Measurements from ENCODE around the gene NTRK2.

NTRK2 gene

DNA sequence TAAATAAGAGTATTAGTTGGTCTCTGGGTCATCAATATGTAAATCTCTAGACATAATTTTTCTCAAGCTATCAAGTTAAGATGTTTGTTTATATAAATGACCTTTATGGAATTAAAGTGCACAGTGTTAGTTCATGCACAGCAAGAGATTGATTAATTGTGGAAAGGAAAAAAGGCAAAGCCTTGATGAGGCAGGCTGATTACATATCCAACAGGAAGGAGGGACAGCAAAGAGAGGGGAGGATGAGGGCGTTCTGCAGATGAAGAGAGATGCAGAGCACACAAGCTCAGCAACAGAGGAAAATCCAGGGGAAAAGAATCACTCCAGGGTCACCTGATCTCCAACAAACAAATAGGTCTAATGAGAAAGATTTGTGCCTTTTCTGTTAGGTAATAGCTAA is 16.5 kb downstream of the NTRK2 start:
- no peak for DNase-seq

DNA sequence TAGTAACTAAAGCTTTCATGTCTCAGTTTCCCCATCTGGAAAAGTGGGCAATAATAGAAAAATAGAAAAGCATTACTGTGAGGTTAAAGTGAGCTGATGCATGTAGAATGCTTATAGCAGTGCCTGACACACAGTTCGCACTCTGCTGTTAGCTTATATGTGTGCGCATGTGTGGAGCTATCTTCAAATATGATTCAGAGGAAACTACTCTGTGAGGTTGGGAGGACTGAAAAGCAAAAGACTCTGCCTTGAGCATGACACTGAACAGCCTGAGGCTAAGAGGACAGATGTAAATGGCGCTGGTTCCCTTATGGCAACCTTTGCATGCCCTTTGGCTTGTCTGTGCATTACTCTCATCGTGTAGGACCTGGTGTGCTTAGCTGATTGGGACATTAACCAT is 19.4 kb downstream of the NTRK2 start:
- DNase-seq, result no peak

DNA sequence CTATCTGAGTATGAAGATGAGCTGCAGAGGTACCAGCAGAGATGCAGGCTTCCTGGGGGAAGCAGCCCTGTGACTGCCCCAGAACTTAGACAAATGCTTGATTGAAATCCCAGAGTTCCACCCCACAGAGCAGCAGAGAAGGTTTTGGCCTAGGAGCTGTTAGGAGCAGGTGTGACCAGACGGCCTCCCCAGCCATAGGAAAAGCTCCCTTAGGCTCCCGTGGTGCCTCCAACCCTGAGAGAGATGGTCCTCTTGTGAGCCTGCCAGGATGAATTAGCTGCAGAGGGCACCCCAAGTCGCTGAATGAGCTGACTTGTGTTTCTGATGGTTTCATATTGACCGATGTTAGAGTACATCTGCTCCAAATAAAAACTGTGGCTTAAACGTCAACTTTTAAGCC is 22.1 kb downstream of the NTRK2 start:
- DNase-seq, result no peak

DNA sequence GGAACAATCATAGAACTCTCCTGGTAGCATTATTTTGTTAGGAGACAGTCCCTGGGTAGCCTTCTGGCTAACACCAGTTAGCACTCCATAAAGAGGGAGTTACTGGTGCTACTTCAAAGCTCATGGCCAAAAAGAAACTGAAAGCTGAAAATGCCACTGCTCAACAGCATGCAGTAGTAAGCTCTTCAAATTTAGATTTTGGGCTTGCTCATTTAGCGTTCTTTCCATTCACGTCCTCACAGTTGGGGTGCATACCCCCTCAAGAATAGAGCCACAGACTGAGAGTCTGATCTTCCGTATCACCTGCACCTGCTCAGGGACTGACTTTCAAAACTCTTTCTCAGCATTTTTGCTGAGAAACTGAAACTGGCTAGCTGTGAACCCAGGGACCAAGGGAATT is 24.7 kb downstream of the NTRK2 start:
- DNase-seq, result no peak

DNA sequence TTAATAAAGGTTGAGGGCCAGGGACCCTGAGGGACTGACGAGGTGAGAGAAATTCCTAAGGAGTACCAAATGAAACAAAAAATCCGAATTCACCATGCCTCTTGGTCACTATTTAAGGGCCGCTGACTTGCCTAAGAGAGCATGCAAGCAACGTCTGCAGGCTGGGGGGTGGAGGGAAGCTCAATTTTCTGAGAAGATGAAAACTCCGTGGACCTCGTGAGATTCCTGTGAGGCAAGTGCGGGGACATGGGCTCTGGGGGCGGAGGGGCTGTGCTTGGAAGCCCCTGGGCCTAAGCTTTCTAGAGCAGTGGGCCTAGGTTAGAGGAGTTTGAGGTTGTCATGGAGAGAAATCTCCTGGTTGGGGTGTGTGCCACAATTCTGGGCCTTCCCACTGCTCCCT is 27.5 kb downstream of the NTRK2 start:
- DNase-seq, result no peak

DNA sequence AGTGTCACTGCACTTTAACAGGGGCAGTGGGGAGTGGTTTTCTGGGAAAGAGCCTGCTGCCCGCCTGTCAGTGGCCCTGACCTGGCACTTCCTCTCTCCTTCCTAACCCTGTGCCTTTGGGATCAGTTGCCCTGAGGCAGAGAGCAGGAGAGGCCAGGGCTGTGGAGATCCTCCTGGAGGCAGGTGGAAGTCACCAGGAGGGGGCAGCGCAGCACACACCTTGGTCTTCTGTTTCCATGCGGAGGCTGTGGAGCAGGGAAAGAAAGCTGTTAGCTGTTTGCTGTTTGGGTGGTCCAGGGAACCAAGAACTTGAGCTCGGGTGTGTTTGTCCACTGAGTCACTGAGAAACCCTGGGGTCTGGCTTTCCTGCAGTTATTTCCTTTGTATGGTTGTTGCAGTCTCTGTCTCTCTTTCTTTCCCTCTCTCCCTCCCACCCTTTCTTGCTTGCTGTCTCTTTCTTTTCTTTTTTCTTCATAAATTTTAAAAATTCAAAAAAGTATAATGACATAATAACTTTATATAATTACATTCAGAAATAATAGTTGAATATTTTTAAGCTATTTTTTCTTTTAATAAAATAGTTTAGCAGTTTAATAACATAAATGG is 28.1 kb downstream of the NTRK2 start:
- peak; percentile 69 for DNase-seq

DNA sequence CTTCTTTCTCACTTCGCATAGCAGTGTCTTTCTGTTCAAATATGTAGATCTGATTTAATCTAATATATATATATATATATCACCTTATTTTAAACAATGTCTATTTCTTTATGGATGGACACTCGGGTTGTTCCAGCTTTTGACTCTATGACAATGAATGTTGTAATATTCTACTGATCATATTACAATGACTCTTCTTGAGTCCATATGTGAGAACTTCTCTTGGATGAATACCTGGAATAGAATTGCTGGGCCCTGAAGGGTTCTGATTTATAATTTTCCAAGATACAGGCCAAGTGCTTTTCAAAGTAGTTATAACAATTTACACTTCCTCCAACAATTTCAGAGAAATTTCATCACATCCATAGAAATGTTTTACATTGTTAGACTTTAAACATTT is 28.8 kb downstream of the NTRK2 start:
- no peak for DNase-seq

DNA sequence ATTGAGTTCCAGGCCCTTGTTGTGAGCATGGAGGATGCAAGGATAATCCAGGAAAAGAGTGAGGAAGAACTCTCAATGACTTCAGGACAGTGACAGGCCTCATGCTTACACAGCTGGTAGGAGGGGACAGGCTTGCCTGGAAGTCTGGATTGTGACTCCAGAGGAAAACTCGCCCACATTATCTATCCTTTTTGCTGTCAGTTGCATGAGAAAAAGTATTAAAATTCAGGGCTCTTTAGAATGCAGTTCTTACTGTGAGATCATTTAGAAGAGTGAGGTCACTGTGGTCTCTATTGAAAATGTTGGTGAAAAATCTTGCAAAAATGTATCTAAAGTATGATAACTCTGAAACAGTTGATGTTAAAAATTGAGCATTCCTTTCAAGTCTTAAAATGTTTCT is 30.5 kb downstream of the NTRK2 start:
- DNase-seq, result no peak

DNA sequence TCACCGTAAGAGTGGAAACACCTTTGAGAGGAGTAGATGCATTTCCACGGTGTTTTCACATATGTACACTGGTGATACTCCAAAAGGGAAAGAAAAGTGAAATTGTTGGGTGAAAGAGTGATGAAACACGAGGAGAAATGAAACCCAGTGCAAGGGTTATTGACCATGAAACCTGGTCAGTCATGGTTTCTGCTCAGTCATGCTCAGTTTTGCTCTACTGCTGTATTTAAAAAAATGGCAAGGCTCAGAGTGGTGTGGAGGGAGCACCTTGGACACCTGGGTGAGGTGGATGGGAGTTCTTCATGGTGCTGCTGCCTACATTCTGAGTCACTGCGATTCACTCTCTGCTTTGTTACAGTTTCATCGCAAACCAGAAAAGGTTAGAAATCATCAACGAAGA is 32.3 kb downstream of the NTRK2 start:
- no peak for DNase-seq

DNA sequence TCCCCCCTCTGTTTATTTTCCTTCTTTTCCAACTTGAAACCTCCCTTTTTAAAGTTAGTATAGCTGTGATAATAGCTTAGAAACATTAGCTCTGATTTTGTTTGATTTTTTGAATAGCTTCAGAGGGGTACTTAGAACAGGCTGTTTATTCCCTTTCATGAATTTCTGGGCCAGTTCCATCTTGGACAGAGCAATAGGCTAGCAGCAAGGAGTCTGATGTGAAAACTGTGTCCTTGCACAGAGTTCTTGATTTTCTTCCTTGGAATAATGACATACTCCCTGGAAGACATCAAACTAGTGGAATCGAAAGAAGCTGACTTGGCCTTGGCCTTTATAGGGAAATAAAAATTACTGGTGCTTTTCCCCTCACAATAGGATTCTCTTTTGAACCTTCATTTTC is 32.9 kb downstream of the NTRK2 start:
- DNase-seq, result no peak

DNA sequence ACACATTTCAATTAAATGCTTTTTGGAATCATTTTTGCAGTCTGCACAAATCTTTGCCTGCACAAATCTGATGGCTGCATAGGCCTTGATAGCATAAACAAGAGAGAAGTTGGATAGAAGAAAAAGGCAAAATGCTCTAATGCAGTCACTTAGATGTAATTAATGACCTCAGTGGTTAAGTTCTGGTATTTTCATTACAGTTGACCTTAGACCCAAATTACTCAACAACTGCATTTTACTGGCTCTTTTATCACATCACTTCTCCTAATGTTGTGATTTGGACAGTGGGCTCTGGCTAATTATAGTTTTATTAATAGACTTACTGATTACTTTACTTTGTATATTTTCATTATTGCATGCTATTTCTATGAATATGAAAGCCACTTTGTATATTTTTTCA is 34.3 kb downstream of the NTRK2 start:
- no peak for DNase-seq

DNA sequence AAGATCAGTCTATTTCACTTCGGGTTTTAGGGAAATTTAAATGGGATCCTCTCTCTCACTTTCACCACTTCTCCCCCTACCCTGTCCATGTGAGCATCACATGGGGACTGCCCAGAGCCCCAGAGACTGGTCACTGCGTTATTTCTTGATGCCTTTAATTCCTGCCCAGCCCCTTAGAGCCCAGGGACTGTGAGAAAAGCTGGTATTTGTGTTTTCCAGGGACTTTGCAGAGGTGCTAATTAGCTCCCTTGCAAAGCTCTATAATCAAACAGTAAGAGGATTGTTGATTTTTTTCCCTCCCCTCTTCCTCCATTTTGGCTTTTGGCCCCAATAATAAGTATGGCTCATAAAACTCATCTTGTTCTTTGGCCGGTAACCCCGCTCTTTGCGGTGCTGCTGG is 35.6 kb downstream of the NTRK2 start:
- DNase-seq, result no peak

DNA sequence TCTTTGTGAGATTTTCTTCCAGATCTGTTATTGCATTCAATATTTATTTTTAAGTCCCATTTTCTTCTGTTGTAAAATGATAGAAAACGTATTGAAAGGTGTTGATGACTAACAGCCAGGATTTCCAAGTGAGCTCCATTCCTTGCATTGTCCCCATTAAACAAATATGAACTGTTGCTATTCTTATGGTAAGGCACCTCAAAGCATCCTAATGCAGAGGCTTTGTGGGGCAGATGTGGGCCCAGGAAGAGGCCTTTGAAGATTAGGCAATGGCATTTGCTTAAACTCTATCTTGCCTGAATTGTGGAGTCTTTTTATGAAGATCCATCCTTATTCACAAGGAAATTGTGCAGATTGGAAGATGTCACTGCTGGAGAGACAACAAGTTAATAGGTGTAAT is 38.9 kb downstream of the NTRK2 start:
- no peak for DNase-seq

DNA sequence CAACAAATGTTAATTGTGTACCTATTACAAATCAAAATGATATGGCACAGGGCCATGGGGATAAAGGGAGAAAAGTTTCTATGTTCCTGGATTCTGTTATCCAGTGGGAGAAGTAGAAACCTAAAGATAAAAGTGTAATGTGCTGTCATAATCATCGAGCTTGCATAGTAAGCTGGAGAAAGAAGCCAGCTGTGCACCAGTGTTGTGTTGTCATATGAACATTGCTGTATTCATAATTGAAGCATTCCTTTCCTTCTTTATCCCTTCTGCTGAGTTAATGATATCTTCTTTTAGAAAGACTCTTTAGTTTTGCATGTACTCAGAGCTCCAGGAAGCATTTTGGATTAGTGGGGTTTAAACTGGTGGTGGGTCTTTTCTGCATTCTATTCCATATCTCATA is 39.5 kb downstream of the NTRK2 start:
- no peak for DNase-seq

DNA sequence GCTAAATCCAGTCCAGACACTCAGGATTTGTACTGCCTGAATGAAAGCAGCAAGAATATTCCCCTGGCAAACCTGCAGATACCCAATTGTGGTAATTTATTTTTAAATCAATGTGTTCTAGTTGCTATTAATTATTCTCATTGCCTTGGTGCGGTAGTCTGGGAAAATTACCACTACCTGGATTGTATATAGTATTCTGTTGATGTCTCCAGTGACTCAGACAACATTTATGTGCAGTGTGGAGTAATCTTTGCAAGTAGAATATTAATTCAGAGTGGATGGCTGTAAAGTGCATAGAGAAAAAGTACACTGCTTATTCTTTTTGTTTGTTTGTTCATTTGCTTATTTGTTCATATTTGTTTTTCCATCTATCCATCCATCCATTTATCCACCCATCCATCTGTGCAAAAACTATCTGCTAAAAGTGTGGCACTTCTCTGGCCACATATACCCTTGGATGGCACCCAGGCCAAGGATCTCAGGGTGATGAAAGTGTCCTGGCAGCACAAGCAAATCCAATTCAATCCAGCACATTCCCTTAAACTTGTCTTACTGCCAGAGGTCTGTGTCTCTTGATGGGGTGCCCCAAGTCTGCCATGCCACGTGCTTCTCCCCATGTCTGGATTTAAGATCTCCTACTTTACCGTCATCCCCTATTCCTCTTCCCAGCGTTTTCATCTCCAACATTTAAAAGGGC is 41.3 kb downstream of the NTRK2 start:
- DNase-seq, result no peak

DNA sequence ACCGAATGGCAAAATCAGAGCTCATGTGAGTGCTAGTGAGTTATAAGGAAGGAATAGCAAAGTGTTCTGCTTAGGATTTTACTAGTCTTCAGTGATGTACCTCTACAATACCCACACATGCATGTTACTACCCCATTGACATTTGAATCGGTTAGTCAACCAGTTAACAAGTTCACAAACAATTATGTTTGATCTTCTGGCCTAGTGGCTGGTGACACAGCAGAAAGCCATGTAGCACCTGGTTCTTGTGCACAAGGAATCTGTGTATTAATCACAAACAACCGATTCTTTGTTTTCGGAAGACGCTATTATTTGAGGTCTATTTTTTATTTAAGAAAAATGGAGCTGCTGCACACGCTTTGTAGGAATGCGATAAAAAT is 41.9 kb downstream of the NTRK2 start:
- DNase-seq, result no peak

DNA sequence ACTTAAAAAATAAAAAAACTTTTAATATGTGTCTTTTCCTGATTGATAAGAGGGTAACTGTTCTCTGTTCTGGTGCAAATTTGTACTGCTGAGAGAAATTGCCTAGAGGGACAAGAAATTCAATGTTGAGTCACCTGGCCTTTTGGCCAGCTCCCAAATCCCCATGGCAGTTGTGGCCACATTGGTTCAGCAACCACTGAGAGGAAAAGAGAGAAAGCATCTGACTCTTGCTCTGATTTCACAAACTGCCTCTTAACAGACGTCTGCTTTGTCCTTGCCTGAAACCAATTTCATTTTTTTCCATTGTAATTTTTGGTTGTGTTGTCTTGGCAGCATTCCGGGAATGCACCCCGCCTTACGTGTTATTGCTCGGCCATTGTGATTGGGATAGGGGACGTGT is 42.4 kb downstream of the NTRK2 start:
- DNase-seq, result no peak

DNA sequence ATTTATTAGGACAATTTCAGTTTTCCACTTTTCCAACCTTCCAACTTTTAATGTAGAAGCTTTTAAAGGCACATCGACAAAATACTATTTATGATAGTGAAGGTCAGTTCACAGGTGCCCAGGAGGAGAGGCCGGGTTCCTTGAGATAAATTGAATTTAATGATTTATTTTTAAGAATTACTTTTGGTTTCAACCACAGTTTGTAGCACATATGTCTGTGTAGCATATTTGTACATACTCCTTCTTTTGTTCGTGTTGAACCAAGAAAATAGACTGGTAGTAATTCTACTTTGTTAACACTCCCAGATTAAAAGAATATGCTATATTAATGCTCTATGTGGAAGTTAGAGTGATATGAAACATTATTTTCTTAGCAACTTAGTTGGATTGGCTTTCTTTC is 46.7 kb downstream of the NTRK2 start:
- no peak for DNase-seq

DNA sequence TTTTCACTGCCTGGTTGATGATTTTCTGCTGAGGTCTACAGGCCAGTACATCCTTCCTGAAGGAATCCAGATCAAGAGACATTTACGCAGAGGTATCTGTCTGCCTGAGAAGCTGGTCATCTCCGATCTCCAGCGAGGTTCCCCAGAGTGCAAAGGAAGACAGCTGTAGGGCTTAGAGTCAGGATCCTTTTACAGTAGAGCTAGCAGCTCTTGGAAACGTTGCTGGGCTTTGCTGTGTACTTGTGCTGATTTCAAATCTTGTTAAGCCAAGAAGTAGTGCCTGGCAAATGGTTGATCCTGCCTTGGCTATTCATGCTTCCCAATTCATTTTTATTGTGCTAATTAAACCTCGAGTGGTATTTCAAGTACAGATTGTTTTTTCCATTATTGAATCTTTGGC is 48.9 kb downstream of the NTRK2 start:
- DNase-seq, result no peak

DNA sequence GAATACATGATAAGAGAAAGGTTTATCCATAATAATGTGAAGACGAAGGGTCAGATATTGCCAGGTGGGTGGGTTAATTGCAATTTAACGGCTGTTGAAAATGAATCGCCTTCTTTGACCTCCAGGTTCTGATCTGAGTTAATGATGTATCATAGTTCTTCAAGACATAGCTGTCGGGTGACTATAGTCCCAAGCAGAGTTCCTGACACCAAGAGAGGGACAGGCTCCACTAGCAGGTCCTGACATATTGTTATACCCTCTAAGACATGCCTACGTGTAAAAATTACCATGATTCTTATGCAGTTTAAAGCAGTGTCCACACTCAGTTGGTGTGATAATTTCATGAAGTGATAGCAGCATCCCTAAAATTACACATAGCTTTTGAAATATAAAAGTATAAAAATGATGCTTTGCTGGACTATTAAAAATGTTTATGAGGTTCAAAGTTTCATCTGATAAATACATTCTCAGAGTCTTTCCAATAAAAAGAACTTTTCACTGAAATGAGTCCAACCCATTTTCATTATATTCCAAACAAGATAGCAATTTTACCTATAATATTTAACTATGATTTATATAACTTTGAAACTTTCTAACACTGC is 53.0 kb downstream of the NTRK2 start:
- DNase-seq, result no peak

DNA sequence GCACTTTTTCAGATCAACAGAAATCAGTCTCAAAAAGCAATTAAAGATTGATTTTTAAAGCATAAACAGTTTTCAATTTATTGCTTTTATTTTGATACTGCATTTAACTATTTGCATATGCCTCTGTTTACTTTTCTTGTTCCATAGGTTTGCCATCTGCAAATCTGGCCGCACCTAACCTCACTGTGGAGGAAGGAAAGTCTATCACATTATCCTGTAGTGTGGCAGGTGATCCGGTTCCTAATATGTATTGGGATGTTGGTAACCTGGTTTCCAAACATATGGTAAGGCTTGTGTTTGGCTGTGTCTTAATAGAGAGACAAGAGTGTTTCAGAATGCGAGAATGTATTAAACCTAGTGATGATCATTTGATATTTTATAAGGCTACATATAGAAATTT is 53.9 kb downstream of the NTRK2 start:
- DNase-seq, result no peak

DNA sequence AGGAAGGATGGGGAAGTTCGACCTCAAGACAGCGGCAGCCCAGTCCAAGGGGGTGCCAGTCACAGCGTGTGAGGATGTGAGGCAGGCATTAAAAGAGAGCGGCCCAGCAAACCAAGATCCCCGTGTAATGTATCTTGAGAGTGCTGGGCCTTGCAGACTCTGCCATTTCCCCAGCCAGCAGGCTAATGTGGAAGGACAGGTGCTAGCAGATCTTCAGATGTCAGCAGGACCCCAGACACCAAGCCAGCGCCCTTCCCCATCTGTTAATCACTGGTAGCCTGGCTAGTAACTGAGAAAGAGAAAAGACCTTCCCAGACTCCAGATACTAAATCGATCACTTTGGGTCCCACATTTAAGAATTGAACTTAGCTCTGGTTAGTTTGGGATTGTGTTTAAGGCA is 62.2 kb downstream of the NTRK2 start:
- no peak for DNase-seq

DNA sequence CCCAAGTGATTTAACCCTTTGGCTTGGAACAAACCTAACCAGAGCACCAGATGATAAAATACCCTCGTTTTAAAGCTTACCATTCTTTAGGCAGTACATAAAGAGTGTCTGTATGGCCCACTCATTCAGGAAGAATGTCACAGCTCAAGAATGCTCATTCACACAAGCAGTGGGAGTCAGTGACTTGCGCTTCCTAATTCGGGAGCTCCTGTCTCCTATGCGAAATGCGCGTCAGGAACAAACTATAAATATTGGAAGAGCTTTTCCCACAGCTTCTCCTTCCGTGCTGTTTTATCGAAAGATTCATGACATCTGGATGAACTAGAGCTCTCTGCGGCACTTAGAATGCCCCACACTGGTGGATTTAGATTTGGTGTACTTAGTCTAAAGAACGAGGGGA is 66.6 kb downstream of the NTRK2 start:
- no peak for DNase-seq

DNA sequence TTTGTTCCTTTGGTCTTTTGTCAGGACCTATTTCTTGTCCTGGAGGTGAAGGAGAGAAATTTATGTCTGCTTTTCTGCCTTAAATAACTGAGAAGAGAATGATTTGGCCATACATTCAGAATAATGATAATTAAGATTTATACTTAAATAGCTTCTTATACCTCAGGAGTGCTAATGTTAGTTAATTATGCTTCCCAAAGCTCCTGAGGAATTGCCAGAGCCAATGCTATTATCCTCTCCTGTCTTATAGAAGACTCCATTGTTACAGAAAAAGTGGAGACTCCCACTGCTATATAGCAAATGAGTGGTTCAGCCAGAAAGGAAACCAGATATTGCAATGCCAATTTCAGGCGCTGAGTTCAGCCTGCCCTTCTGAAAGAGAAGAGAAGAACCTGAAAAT is 67.0 kb downstream of the NTRK2 start:
- DNase-seq, result no peak

DNA sequence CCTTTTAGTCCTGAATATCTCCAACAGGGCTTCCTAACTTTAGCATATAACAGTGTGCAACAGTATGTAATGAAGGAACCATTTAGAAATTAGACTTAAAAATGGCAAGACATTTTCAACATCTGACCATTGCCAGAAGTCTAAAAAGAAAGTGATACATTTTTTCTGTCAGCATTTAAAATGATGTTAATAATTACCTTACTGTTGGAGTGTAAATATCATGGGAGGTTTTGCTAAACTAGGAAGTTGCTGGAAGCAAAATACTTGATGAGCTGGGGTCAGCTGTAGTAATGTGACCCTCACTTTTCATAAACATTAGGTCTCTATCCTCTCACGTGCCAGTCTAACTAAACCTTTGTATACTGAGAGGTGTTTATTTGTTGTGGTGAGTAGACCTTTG is 68.8 kb downstream of the NTRK2 start:
- DNase-seq, result no peak
